TTC549 (cell line): ENCODE data around the gene TSSK6.

Source experiments
- FAIRE-seq: peaks from 2 replicates; lab custom pipeline; 2012; peaks lifted over from hg19 to GRCh38; lab: Jason Lieb, UNC

TSSK6 gene

DNA sequence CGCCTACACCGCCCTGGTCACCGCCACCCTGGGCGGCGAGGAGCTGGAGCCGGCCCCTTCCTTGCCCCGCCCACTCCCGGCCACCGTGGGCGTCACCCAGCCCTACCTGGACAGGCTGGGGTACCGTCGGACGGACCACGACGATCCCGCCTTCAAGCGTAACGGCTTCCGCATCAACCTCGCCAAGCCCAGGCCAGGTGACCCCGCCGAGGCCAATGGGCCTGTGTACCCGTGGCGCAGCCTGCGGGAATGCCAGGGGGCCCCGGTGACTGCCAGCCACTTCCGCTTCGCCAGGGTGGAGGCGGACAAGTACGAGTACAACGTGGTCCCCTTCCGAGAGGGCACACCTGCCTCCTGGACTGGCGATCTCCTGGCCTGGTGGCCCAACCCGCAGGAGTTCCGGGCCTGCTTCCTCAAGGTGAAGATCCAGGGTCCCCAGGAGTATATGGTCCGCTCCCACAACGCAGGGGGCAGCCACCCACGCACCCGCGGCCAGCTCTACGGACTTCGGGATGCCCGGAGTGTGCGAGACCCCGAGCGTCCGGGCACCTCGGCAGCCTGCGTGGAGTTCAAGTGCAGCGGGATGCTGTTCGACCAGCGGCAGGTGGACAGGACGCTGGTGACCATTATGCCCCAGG, 29.7 kb upstream of the TSSK6 start:
- no peak for FAIRE-seq

DNA sequence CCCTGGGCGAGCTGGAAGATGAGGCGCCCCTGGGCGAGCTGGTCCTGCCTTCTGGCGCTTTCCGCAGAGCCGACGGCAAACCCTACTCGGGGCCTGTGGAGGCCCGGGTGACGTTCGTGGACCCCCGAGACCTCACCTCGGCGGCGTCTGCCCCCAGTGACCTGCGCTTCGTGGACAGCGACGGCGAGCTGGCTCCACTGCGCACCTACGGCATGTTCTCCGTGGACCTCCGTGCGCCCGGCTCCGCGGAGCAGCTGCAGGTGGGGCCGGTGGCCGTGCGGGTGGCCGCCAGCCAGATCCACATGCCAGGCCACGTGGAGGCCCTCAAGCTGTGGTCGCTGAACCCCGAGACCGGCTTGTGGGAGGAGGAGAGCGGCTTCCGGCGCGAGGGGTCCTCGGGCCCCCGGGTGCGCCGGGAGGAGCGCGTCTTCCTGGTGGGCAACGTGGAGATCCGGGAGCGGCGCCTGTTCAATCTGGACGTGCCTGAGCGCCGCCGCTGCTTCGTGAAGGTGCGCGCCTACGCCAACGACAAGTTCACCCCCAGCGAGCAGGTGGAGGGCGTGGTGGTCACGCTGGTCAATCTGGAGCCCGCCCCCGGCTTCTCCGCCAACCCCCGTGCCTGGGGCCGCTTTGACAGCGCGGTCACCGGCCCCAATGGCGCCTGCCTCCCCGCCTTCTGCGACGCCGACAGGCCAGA, 29.1 kb upstream of the TSSK6 start:
- no peak for FAIRE-seq

DNA sequence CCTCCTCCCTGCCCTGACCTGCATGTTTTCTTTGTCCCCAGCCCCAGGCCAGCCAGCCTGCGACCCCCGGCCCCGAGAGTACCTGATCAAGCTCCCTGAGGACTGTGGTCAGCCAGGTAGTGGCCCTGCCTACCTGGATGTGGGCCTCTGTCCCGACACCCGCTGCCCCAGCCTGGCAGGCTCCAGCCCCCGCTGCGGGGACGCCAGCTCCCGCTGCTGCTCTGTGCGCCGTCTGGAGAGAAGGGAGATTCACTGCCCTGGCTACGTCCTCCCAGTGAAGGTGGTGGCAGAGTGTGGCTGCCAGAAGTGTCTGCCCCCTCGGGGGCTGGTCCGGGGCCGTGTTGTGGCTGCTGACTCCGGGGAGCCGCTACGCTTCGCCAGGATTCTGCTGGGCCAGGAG, 28.3 kb upstream of the TSSK6 start:
- FAIRE-seq, result no peak

DNA sequence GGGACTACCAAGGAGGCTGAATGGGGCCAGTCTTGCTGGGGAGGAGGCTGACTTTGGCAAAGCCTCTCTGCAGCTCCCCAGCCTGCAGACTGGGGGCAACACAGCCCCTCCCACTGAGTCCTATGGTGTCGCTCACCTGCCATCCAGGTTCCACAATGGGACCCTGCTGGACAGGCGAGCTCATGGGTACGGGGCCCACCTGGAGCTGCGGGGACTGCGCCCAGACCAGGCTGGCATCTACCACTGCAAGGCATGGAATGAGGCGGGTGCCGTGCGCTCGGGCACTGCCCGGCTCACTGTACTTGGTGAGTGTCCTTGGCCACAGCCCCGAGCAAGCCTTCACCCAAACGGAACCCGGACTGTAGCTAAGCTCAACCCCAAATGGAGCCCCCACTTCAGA, 27.8 kb upstream of the TSSK6 start:
- FAIRE-seq, result no peak

DNA sequence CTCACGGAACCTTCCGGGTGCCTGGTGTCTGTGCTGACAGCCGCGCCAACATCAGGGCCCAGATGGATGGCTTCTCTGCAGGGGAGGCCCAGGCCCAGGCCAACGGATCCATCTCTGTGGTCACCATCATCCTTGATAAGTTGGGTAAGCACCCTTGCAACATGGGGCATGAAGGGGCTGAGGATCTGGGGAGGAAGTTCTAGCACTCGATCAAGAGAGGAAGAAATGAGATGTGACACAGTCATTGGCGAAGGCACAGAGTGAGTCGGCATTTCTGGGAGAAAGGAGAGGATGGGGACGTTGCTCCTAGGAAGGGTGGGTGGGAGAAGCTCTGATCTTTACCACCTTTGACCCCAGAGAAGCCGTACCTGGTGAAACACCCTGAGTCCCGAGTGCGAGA, 27.2 kb upstream of the TSSK6 start:
- FAIRE-seq, result no peak

DNA sequence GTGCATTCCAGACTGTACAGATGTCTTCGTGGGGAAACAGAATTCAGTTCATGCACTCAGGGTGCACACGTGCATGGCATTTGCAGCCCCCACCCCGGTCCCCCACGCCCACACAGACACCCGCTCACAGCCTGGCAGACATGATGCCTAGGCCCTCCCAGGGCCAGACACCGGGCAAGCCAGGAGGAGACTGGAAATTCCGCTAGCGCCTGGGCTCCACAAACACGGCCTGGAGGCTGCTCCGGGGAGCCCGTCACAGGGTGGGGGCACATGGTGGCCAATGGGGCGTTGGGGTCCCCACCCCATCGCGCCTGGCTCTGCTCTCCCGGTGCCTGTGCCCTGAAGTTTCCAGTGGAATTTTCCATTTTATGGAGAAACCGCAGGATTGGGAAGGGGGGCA, 26.3 kb upstream of the TSSK6 start:
- no peak for FAIRE-seq

DNA sequence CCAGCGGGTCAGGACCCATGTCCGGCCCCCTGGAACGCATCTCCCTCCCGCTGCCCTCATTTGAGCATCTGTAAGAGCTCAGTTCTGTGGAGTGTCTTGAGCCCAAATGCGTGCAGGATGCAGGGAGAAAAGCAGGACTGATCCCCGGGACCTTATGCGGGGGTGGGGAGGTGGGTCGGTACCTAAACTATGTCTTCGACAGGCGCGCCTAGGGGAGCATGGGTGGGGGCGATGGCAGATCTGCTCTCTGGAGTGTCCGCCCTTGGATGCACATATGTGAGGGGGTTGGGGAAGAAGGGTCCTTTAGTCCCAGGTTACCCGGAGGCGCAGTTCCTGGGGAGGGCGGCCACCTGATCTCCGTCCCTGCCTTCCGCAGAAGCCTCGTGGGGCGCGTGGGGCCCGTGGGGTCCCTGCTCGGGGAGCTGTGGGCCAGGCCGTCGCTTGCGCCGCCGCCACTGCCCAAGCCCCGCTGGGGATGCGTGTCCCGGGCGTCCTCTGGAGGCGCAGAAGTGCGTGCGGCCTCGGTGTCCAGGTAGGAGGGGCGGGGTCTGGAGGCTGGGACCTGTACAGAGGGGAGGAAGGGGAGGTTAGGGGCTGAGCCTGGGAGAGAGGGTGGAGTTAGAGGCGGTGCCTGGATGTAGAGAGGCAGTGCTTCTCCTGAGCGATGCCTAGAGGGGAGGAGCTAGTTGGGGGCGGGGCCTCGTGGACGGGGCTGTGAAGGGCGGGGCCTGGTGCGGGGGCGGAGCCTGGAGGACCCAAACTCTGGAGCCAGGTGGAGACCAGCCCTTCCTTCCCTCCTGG, 25.6 kb upstream of the TSSK6 start:
- FAIRE-seq, result no peak

DNA sequence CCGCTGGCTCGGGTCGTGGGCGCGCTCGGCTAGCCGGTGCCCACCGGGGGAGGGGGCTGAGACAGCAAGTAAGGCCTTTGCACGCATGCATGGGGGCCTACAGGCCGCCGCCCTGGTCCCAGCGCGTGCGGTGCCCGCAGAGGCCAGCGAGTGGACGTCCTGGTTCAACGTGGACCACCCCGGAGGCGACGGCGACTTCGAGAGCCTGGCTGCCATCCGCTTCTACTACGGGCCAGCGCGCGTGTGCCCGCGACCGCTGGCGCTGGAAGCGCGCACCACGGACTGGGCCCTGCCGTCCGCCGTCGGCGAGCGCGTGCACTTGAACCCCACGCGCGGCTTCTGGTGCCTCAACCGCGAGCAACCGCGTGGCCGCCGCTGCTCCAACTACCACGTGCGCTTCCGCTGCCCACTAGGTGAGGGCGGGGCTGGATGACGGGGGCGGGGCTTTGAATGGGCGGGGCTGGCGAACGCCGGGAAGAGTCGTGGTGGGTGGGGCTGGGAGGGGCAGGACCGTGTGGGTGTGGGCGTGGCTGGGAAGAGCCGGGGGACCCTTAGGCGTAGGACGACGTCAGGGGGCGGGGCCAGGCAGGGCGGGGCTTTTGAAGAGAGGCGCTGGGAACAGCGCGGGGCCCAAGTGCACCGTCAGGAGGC, 24.8 kb upstream of the TSSK6 start:
- no peak for FAIRE-seq

DNA sequence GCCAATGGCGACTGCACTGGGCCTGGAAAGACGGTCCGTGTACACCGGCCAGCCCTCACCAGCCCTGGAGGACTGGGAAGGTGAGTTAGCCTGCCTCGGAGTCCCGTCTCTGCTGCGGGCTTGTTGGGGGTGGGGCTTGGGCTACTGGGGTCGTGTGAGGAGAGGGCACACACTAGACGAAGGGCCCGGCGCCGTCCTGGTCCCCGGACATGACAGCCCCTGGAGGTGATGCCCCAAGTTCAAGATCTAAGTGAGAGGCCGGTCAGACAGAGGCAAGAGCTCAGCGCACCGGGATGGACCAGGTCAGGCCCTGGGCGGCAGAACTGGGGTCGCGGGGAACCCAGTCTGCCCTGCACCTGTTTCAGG, 24.3 kb upstream of the TSSK6 start:
- FAIRE-seq, result no peak

DNA sequence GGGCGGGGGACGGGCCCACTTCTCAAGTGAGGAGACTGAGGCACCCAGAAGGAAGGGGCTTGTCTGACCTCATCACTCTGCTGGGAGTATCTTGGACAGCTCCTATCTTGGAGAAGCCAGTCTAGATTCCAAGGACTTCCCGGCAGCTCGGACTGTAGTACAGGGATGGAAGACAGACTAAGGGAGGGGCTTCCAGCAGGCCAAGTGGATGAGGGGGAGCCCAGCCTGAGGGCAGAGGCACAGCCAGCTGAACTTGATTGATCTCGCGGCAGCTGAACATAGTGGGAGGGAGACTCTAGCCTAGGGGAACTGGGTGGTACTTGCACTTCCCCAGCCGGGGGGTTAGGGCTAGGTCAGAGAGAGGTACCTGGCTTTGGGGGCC, 23.4 kb upstream of the TSSK6 start:
- no peak for FAIRE-seq

DNA sequence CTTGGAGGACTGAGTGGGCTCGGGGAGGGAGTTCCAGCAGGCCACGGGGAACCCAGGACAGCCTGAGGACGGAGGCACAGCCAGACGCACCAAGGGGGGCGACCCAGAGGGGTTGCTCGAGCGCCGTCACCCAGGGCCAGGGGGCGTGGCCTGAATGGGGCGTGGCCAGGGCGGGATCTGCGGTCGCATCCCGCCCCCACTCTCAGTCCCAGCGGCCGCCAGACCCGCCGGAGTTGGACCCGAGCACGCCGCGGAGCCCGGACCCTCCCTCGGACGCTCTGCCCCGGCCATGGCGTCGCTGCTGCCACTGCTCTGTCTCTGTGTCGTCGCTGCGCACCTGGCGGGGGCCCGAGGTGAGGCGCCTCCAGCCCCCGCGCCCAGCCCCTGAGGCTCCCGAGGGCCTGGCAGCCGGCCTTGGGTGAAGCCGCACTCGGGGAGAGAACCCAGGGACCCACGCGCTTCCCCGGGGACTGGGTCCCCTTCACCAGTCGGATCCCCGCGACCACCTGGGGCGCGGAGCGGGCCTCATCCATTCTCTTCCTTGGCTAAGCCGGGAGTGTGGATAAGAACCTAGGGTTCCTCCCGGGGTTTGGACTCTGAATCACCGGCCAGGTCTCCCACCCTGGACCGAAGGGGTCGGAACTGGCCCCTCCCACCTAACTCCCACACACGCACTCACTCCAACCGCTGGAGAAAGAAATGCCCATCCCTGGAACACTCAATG, 22.9 kb upstream of the TSSK6 start, which contains the start of gene CILP2:
Gene CILP2 (plus strand): TSS at position 205 of the 724 bp plus-strand sequence. CDS start 85 bp downstream, at position 290.
- no peak for FAIRE-seq

DNA sequence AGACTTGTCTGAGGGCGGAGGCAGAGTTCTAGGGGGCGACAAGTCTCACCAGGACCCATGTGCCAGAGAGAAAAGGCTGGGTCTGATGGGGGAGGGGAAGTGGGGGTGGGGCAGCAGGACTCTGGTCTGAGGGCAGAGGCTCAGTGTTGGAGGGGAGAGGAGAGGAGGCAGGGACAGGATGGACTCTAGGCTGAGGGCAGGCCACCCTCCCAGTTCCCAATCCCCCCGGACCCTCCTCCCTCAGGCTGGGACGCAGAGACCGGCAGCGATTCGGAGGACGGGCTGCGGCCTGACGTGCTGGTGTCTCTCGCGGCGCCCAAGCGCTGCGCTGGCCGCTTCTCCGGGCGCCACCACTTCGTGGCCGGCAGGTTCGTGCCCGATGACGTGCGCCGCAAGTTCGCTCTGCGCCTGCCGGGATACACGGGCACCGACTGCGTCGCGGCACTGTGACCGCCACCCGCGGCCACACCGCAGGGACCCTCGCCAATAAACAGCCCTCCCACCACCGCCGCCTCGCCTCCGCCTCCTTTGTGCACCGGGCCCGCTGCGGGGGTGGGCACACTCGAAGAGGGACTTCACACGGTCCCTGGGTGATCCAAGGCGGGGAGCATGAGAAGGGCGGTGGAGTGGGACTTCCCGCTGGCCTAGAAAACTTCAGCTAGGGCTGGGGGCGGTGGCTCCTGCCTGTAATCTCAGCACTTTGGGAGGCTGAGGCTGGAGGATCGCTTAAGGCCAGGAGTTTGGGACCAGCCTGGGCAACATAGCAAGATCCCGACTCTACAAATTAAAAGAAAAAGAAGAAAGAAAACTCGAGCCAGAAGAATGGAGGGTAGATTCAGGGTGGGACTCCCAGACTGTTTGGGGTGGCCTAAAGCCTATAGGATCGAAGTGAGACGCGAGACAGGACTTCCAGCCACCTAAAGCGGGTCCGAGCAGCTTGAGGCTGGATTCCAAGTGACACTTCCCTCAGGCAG, 22.0 kb upstream of the TSSK6 start:
- FAIRE-seq, result no peak

DNA sequence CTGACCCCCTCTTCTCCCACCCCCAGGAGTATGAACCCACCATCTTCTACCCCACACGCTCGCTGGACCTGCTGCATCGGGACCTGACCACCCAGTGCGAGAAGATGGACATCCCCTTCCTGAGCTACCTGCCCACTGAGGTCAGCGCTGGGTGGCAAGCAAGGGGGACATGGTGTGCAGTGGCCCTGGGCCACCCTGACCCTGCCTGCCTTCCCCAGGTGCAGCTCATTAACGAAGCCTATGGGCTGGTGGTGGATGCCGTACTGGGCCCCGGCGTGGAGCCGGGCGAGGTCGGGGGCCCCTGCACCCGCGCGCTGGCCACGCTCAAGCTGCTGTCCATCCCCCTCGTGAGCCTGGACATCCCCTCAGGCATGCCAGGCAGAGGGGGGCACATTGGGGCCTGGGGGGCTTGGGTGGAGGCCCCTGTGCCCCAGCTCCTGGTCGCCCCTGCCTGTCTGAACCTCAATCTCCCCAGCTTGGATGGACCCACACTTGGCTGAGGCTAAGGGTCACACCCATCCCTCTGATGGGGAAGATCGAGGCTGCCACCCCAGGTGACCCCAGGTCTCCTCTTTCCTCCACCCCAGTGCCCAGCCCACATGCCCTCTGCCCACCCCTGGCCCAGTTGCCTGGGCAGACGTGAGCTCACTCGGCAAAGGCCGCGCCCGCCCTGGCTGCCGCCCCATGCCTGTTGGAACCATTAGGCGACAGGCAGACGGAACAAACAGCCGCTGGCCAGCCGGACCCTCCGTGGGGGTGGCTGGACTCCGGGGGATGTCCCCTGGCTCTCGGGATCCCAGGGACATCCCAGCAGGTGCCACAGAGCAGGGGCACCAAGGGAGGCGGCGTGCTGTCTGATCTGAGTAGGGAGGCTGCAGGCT, 20.2 kb upstream of the TSSK6 start:
- no peak for FAIRE-seq

DNA sequence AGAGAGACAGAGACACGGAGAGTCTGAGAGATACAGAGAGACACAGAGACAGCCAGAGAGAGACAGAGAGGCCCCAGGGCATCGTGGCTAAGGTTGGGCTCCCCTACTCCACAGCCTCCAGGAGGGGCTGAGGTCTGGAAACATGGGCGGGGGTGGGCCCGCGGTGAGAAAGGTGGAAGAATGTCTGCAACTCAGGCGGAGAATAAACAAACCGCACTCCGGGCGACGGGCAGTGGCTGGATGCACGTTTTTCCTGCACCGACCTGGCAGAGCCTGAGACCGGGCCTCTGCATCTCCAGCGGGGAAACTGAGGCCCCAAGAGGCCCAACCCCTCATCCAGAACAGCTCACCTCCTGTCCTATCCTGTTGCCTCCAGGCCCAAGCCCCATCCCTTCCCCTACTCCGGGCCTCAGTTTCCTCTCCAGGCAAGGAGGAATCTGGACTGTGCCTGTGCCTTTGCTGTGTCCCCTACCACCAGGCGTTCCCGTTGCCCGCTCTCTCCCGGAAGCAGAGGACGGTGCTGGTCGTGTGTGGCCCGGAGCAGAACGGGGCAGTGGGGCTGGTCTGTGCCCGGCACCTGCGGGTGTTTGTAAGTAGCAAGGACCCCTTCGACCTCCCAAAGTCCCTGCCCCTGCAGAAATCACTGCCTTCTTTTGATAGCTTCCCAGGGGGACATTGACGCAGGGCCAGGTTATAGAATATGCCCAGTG, 19.4 kb upstream of the TSSK6 start:
- no peak for FAIRE-seq

DNA sequence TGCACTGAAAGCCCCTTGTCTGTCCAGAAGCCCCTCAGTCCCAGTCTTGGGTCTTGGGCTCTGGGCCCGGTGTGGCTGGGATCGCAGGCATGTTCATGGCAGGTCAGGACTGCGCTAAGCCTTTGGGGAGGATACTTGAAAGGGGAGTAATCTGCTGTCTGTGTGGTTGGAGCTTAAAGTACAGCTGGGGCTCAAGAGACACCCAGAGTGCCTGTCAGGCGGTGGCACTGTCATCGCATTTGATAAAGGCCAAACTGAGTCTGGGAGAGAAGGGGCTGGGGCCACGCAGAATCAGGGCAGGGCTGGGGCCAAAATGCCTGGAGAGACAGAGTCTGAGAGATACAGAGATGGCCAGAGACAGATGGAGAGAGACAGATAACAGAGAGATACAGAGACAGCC, 18.5 kb upstream of the TSSK6 start:
- no peak for FAIRE-seq

DNA sequence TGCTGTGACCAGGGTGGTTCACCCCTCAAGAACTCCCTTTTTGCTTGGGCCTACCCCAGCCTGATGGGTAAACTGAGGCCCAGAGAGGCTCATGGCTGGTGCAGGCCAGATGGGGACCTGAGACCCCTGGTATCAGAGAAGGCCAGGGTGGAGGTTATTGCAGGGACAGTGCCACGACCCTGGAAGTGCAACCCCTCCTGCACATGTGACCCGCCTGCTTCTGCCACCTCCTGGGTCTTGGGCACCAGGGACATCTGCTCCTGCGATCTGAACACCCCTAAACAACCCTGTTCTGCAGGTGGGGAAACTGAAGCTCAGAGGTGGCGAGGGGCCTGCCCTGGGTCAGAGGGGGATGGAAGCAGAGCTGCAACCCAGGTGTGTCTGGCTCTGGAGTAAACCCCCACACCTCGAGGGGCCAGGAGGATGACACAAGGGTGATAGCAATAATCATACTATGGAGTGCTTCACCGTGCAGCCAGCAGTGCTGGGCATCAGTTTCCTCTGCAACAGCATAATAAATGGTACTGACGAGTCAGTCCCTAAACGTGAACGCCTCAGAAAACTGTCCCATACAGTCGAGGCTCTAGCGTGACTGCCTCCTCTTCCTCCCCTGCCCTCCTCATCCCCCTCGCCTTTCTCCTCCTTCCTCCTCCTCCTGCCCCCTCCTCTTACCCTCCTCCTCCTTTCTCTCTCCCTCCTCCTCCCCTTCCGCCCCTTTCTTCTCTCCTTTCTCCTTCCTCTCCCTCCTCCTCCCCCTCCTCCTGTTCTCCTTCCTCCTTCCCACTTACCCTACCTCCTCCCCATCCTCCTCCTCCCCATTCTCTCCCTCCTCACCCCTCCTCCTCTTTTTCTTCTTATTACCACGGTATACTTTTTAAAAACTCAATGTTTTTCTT, 17.7 kb upstream of the TSSK6 start:
- no peak for FAIRE-seq

DNA sequence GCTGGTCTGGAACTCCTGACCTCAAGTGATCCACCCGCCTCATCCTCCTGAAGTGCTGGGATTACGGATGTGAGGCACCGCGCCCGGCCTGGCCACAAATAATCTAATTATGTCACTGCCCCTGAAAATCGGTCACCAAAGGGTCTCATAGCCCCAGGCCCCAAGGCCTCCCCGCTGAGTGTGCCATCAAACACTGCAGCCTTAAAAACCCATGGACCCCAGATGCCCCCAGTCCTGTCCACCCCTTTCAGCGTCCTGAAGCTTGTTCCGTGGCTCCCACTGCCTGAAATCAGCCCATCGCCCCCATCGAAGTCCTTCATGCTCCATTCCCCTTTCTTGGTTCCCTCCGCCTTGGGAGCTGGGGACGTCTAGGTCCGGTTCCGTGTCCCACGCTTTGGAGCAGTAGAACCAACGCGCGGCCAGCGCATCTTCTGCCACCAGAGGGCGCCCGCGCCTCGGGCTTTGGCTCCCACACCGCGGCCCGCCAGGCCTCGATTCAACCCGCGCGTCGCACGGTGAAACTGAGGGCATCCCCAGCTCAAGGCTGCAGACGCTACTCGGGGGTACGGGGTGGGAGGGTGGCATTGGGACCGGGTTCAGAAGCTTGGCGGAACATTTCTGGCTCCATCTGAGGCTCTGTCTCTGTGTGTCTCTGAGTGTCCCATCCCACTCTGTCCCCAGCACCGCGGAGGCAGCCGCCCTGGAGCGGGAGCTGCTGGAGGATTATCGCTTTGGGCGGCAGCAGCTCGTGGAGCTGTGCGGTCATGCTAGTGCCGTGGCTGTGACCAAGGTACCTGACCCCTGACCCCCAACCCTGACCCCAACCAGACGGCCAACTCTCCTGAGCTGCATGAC, 16.8 kb upstream of the TSSK6 start:
- no peak for FAIRE-seq
